IMR-90 (cell line): ENCODE results near the gene LRRTM4. TPM values are rescaled to one million over a fixed set of nuclear protein-coding genes. Genes with fewer than 3 reads are reported as not detected.
"Not testable (repeated sequence)": the region's sequence is repeated elsewhere in the genome, so short reads cannot be mapped to it uniquely, and the experiment has no call there.

ENCODE experiments used
- ATAC-seq: fragments of 200-7000 bp; cut with Tn5 transposase; 2 replicates; pipeline ENCODE4 v1.9.1; 2020; ENCODE audit warnings: low read depth, mild to moderate bottlenecking, moderate library complexity
- BruUV-seq: library from RNA; stranded (reverse); fragments of 400-500 nt; replicated peaks from 2 replicates; lab custom pipeline; 2021; lab: Mats Ljungman, UMichigan
- CTCF ChIA-PET: fragments of 300-600 bp; formaldehyde crosslinking; extraction: SDS; loops from one replicate; lab custom pipeline; 2021; ENCODE audit warnings: antibody characterized with exemption; lab: Yijun Ruan, JAX
- POLR2A ChIA-PET: fragments of 300-600 bp; sonication (Branson Sonifier 250); formaldehyde crosslinking; loops from one replicate; lab custom pipeline; 2022; ENCODE audit warnings: antibody characterized with exemption; ENCODE audit not compliant: unreplicated experiment; lab: Charles Lee
- DNase-seq: peaks from one replicate; pipeline ENCODE4 v3.0.0; 2013
- H2AFZ ChIP-seq: replicated peaks from 2 replicates; pipeline ENCODE3; 2013; ENCODE audit warnings: low read length, mild to moderate bottlenecking; ENCODE audit not compliant: poor library complexity
- H2AK5ac ChIP-seq: 2 replicates; pipeline ENCODE4 v1.6.1; 2013; ENCODE audit warnings: low read depth, low read length, inconsistent platforms
- H2AK9ac ChIP-seq: replicated peaks from 2 replicates; pipeline ENCODE3; 2013; ENCODE audit warnings: mild to moderate bottlenecking, low read depth, low read length, moderate library complexity; ENCODE audit not compliant: poor library complexity
- H2BK120ac ChIP-seq: 2 replicates; pipeline ENCODE4 v1.6.1; 2013; ENCODE audit warnings: low read depth, low read length, inconsistent platforms
- H2BK15ac ChIP-seq: 3 replicates; pipeline ENCODE4 v1.6.1; 2013; ENCODE audit warnings: low read depth, low read length, inconsistent platforms
- H2BK20ac ChIP-seq: 2 replicates; pipeline ENCODE4 v1.6.1; 2013; ENCODE audit warnings: low read depth, mild to moderate bottlenecking, inconsistent platforms, low read length, moderate library complexity
- H2BK5ac ChIP-seq: 2 replicates; pipeline ENCODE4 v1.6.1; 2013; ENCODE audit warnings: mild to moderate bottlenecking, low read depth, low read length, inconsistent platforms; ENCODE audit not compliant: poor library complexity, severe bottlenecking
- H3K14ac ChIP-seq: replicated peaks from 2 replicates; pipeline ENCODE4 v1.6.1; 2013; ENCODE audit warnings: low read depth, low read length, inconsistent platforms
- H3K18ac ChIP-seq: 2 replicates; pipeline ENCODE4 v1.6.1; 2013; ENCODE audit warnings: low read depth, low read length, control low read depth
- H3K23ac ChIP-seq: 2 replicates; pipeline ENCODE4 v1.6.1; 2013; ENCODE audit warnings: low read depth, low read length, inconsistent platforms
- H3K27ac ChIP-seq: 2 replicates; pipeline ENCODE4 v1.5.1; 2013; ENCODE audit warnings: mild to moderate bottlenecking, control low read depth, low read length; ENCODE audit not compliant: insufficient read depth
- H3K27me3 ChIP-seq: 2 replicates; pipeline ENCODE4 v1.6.1; 2013; ENCODE audit warnings: low read length; ENCODE audit not compliant: control insufficient read depth, insufficient read depth
- H3K36me3 ChIP-seq: 2 replicates; pipeline ENCODE4 v1.6.1; 2013; ENCODE audit warnings: low read length, mixed read lengths; ENCODE audit not compliant: control insufficient read depth, insufficient read depth
- H3K4ac ChIP-seq: 2 replicates; pipeline ENCODE4 v1.6.1; 2013; ENCODE audit warnings: low read depth, low read length, inconsistent platforms
- H3K4me1 ChIP-seq: 2 replicates; pipeline ENCODE4 v1.6.1; 2013; ENCODE audit warnings: low read length, mixed read lengths; ENCODE audit not compliant: control insufficient read depth, insufficient read depth
- H3K4me2 ChIP-seq: 2 replicates; pipeline ENCODE4 v1.6.1; 2013; ENCODE audit warnings: low read depth, mild to moderate bottlenecking, control low read depth, low read length, moderate library complexity
- H3K4me3 ChIP-seq: 2 replicates; pipeline ENCODE4 v1.5.1; 2013; ENCODE audit warnings: low read depth, mild to moderate bottlenecking, control low read depth, low read length, moderate library complexity; ENCODE audit not compliant: insufficient read depth
- H3K56ac ChIP-seq: 2 replicates; pipeline ENCODE4 v1.6.1; 2013; ENCODE audit warnings: low read length, inconsistent platforms; ENCODE audit not compliant: insufficient read depth; ENCODE audit errors: extremely low read depth
- H3K79me1 ChIP-seq, 2 experiments: 2 replicates each; pipeline ENCODE4 v1.6.1; 2013; ENCODE audit warnings: low read length in 2 of 2, inconsistent platforms in 1 of 2, low read depth in 1 of 2
- H3K9ac ChIP-seq: 2 replicates; pipeline ENCODE4 v1.6.1; 2013; ENCODE audit warnings: low read depth, low read length, control low read depth
- H3K9me1 ChIP-seq: 2 replicates; pipeline ENCODE4 v1.6.1; 2013; ENCODE audit warnings: low read length, inconsistent platforms; ENCODE audit not compliant: insufficient read depth
- H3K9me3 ChIP-seq: 2 replicates; pipeline ENCODE4 v1.6.1; 2013; ENCODE audit warnings: low read length; ENCODE audit not compliant: control insufficient read depth, insufficient read depth
- H4K20me1 ChIP-seq: 2 replicates; pipeline ENCODE4 v1.6.1; 2013; ENCODE audit warnings: low read length, inconsistent platforms; ENCODE audit not compliant: insufficient read depth
- H4K5ac ChIP-seq: 2 replicates; pipeline ENCODE4 v1.6.1; 2013; ENCODE audit warnings: mild to moderate bottlenecking, low read depth, low read length, control low read depth
- H4K8ac ChIP-seq, 2 experiments: 2 replicates each; pipeline ENCODE4 v1.6.1; 2013; ENCODE audit warnings: low read depth in 2 of 2, low read length in 2 of 2, control low read depth in 1 of 2, inconsistent platforms in 1 of 2
- H4K91ac ChIP-seq: 2 replicates; pipeline ENCODE4 v1.6.1; 2013; ENCODE audit warnings: low read depth, low read length, inconsistent platforms; ENCODE audit not compliant: insufficient read depth
- WGBS, 2 experiments: methylation state at CpG; one replicate each; pipeline versions ENCODE4 v1.1.5 to v1.1.7; 2013; ENCODE audit warnings: missing lambda C conversion rate in 2 of 2; ENCODE audit not compliant: insufficient read length in 1 of 2; ENCODE audit errors: extremely low coverage in 2 of 2; 5-methylcytosine and 5-hydroxymethylcytosine counted together
- dilution Hi-C: fragments of 300-500 bp; cut with HindIII; formaldehyde crosslinking; loops from one replicate; pipeline ENCODE4 v1.14.3; 2018; ENCODE audit warnings: low sequenced_read_pairs; ENCODE audit not compliant: unreplicated experiment
- in situ Hi-C: fragments of 300-500 bp; cut with MboI; formaldehyde crosslinking; loops from 3 replicates; pipeline ENCODE4 v1.14.3; 2019; ENCODE audit warnings: low sequenced_read_pairs, inconsistent platforms, mixed read lengths
- intact Hi-C: fragments of 100-400 bp; cut with micrococcal nuclease; formaldehyde crosslinking; loops from 2 replicates; pipeline ENCODE4 v1.10.0; 2022
- polyA plus RNA-seq, 3 experiments: library from polyadenylated mRNA; depleted of rRNA; stranded (reverse); fragments of >200 nt; gene quantifications; 2 replicates each; pipeline ENCODE4 v1.2.3, GENCODE V29; 2012; ENCODE audit warnings: low replicate concordance in 1 of 3
- total RNA-seq: library from RNA; depleted of rRNA; stranded (reverse); fragments of >200 nt; gene quantifications from 2 replicates; pipeline ENCODE4 v1.2.3, GENCODE V29; 2012

LRRTM4 gene
- total and polyA plus RNA-seq, 2 of the 4 experiments (the other 2 are of a cell fraction) = not detected

DNA sequence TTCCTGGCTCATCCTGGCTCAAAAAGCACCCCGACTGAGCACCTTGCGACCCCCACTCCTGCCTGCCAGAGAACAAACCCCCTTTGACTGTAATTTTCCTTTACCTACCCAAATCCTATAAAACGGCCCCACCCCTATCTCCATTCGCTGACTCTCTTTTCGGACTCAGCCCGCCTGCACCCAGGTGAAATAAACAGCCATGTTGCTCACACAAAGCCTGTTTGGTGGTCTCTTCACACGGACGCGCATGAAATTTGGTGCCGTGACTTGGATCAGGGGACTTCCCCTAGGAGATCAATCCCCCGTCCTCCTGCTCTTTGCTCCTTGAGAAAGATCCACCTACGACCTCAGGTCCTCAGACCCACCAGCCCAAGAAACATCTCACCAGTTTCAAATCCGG is 433.8 kb downstream of the LRRTM4 start:
- ATAC-seq, in situ Hi-C loops, H3K27me3 ChIP-seq, H3K18ac ChIP-seq, H4K91ac ChIP-seq, H2BK120ac ChIP-seq, H4K5ac ChIP-seq, H2BK15ac ChIP-seq, H3K4me1 ChIP-seq, H3K23ac ChIP-seq, H4K20me1 ChIP-seq, H3K4ac ChIP-seq, H2BK20ac ChIP-seq, H3K9ac ChIP-seq, POLR2A ChIA-PET, H2AK9ac ChIP-seq, BruUV-seq, H3K4me3 ChIP-seq, H4K8ac ChIP-seq, H3K27ac ChIP-seq, H3K14ac ChIP-seq, CTCF ChIA-PET, H3K9me3 ChIP-seq, H3K4me2 ChIP-seq, intact Hi-C loops, H3K36me3 ChIP-seq, DNase-seq, dilution Hi-C loops, H3K79me1 ChIP-seq, H3K9me1 ChIP-seq, H3K56ac ChIP-seq, H2AK5ac ChIP-seq, H2AFZ ChIP-seq, H2BK5ac ChIP-seq: not testable (repeated sequence)
- WGBS, 2 experiments = 80% methylated on average over 1 of the region's 13 CpGs; no CpG with 5 or more reads in 1 of the 2 experiments
